SK-N-DZ (cell line): ENCODE results near the gene TMEM150C.
"Not testable (repeated sequence)": the region's sequence is repeated elsewhere in the genome, so short reads cannot be mapped to it uniquely, and the experiment has no call there.

Experiments
- DNase-seq: peaks from one replicate; pipeline ENCODE4 v3.0.0-alpha.2; 2015; ENCODE audit warnings: low spot score

The TMEM150C gene

DNA sequence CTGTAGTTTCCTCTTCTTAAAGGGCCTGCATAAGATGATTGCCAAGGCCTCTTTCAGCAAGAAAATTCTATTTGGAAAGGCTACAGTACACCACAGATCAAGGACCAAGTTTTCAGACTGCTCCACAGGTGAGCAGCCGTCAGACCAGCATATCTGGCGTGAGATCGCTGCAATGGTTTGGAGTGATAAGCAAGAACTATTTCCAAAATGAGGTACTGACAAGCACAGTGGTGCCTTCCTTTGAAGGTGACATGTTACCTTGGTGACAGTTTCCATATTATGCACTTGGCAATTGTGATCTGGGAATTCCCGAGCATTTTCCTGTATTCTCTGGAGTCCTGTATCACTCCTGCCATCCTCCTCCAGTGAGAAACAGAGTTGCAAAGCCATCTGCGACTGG lies 7.3 kb upstream of the TMEM150C start:
- DNase-seq = no peak

DNA sequence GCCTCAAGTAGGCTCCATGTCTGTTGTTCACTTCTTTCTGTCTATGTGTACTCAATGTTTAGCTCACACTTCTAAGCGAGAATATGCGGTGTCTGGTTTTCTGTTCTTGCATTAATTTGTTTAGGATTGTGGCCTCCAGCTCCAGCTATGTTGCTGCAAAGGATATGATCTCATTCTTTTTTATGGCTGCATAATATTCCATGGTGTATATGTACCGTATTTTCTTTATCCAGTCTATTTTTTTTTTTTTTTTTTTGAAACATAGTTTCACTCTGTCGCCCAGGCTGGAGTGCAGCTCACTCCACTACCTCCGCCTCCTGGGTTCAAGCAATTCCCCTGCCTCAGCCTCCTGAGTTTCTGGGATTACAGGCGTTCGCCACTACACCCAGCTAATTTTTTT lies 5.7 kb upstream of the TMEM150C start:
- DNase-seq = no peak

DNA sequence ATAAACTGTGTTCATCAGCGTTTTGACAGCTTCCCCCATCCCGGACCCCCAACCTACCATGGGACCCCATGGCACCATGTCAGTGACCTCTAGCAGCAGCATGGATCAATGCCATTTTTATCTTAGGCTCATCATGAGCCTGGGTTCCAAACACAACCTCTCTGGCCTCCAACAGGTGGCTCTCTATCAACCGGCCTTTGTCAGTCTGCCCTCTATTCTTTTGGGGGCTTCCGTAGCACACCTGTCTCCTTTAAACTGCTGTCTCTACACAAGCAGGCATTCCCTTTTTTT lies 721 bp upstream of the TMEM150C start:
- DNase-seq = peak; percentile 20

DNA sequence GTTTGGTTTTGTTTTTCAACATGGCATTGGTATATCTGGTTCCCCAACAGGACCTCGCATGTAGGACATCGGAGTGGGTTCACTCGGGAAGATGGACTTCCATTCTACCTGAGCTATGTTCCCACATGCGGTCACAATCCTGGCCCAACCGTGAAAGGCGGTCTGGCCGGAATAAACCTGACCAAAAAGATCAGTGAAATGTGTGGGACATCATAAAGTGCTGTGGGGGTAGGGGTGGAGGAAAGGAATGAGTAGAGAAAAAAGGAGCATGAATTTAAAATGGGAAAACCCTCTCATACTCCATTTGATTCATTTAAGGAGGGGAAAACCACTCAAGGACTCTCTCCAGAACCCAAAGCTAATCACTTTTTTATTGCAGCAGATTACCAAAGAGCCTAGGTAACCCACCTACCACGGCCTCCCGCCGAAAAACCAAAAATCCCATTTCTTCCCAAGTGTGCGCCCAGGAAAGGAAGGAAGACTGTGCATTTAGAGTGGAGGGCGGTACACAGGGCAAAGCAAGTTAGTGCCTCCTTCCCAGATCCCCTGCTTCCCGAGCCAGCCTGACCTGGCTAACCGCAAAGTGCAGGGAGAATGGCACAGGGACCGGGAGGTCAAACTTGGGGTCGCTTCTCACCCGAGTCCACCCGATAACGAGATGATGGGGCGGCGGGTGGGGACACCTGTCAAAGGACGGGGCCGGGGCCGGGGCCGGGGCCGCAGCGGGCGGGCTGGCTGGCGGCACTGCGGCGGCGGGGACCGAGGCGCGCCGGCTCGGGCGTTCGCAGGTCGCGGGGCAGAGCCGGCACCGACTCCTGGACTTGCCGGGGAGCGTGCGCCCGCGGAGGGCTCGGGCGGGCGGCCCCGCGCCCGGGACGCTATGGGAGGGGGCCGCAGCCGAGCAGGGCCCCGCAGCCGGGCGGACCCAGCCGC lies 669 bp downstream of the TMEM150C start:
- DNase-seq = no peak

DNA sequence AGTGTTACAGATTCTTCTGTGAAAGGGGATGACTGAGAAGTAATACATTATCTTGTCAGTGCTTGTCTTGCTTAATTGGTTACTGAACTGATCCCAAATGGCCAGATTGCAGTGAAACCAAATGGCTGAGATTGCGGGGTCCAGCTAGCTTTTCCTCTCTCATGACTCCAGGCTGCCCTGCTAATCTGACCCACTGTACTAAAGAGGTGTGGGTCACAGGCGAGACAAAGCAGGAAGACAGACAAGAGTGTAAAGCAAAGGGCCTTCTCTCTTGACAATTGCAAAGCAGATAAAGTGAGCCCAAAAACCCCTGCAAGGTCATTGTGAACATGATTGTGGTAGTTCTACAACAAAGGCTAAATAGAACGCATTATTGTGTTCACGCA lies 2.1 kb downstream of the TMEM150C start:
- DNase-seq = no peak

DNA sequence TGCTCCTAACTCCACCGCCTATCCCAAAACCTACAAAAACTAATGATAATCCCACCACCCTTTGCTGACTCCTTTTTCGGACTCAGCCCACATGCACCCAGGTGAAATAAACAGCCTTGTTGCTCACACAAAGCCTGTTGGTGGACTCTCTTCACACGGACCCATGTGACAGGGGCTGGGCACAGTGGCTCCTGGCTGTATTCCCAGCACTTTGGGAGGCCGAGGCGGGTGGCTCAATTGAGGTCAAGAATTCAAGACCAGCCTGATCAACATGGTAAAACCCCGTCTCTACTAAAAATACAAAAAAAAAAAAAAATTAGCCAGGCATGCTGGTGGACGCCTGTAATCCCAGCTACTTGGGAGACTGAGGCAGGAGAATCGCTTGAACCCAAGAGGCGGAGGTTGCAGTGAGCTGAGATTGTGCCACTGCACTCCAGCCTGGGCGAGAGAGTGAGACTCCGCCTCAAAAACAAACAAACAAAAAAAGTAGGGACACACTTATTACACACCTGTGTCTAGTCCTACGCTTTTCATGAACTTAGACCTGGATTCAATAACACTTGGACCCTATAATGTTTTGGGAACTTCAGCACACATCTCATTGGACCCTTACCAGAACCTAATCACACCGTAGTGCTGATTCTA lies 2.6 kb downstream of the TMEM150C start:
- not testable (repeated sequence) for DNase-seq

DNA sequence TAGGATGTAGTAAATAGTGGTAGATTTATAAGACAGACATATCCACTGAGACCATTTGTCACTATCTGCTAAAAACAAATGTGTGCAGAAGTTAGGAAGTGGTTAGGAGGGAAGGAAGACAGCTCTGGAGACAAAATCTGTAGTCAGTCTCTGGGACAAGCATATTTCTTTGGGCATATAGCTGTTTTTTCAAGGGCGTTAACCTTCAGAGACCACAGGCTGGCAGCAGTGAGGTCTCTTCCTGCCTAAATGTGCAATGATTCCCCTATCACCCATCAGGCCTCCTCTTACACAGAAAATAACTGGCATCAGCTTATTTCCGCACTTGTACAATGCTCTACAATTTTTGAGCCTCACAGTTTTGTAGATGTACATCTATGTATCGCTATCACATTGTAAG lies 6.5 kb downstream of the TMEM150C start:
- DNase-seq = no peak

DNA sequence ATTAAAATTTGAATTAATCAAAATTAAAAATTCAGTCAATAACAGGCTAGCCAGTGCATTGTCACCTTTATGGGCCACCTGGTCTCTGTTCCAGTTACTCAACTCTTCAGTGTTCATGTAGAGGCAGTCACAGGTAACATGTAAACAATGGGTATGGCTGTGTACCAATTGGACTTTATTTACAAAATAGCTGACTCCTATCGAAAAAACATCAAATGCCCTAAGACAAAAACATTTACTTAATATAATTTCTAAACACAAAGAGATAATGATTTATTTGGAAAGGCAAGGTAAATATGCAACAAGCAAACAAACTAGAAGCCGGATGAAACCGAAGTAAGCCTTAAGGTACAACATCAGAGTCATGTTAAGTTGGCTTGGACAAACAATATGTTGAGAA lies 8.8 kb downstream of the TMEM150C start:
- DNase-seq = no peak

DNA sequence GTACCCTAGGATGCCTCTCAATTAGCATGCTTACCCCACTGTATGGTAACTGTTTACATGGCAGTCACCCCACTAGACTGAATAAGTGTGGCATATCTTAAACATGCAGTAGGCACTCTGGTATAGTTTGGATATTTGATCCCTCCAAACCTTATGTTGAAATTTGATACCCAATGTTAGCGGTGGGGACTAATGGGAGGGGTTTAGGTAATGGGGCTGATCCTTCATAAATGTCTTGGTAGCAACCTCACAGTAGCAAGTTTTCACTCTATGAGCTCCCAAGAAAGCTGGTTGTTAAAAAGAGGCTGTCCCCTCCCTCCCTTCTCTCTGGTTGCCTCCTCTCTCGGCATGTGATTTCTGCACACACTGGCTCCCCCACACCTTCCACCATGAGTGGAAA lies 10.1 kb downstream of the TMEM150C start:
- DNase-seq = no peak

DNA sequence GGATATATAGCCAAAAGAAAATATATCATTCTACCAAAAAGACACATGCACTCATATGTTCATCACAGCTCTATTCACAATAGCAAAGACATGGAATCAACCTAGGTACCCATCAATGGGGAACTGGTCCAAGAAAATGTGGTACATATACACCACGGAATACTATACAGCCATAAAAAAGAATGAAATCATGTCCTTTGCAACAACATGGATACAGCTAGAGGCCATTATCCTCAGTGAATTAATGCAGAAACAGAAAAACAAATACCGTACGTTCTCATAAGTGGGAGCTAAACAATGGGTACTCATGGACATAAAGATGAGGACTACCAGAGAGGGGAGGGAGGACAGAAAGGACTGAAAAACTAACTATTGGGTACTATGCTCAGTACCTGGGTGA lies 13.9 kb downstream of the TMEM150C start:
- DNase-seq = not testable (repeated sequence)

DNA sequence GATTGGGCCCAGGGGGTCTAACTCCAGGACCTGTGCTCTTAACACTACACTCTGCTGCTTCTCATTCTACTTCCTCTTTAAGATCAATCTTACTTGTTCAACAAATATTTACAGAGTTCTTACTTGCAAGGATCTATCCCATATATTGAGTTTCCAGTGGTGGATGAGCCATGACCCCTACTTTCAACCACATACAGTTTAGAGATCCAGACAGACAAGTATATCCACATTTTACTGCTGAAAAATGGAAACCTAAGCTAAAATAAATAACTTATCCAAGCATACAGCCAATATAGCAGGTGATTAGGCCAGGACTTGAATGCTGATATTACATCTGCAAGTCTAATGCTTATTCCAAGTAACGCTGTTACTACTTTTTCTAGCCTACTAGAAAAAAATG lies 18.7 kb downstream of the TMEM150C start:
- no peak for DNase-seq

DNA sequence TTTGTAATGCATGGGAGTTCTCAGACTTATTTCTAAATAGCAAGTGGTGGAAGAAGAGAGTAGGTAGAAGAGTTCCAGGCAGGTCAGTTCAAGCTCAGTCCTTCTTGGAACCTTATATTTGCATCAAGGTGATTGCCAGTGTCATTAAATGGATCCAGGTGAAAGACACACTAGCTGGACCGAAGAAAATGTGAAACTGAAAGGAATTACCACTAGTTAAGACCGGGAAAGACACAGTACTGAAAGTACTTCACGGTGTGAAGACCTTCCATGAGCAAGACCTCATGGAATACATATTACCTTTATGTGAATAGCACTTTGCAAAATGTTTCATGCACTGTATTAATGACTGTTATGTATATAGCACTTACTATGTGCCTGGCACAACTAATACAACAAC lies 19.1 kb downstream of the TMEM150C start:
- no peak for DNase-seq

DNA sequence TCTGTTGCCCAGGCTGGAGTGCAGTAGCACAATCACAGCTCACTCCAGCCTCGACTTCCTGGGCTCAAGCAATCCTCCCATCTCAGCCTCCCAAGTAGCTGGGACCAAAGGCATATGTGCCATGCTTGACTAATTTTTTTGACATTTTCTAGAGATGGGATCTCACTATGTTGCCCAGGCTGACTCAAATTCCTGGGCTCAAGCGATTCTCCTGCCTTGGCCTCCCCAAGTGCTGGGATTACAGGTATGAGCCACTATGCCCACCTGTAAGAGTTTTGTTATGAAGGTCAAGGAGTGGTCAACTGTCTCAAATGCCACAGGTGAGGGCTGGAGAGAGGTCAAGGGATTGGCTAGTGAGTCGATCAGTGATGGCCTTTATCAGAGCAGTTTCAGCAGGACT lies 32.5 kb downstream of the TMEM150C start:
- no peak for DNase-seq

DNA sequence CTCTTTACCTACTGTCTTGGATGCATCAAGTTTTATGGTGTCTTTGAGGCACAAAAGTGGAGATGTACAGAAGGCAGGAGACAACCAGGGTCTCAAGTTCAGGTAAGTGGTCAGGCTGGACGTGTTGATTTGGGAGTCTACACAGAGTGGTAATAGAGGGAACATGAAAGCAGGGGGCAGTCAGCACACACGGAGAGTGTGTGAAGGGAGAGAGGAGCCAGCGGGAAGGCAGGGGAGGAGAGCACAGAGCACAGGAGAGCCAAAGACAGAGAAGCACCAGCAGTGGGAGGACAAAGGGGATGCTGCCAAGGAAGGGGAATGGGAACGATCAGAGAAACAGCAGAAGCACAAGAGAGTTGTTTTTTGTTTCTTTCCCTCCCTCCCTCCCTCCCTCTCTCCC lies 32.9 kb downstream of the TMEM150C start:
- DNase-seq = no peak

DNA sequence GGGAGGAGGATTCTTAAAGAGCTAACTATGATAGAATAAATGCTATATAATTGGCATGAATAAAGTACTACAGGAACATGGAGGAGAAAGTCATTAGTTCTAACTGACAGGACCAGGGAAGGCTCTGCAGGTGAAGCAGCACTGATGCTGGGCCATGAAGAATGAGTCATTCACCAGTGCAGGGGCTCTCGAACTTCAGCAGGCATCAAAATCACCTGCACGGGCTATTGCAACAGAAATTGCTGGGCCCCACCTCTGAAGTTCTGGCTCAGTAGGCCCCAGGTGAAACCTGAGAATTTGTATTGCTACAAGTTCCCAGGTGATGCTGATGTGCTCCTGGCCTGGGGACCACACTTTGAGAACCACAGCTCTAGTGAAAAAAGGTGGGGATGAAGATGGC lies 33.7 kb downstream of the TMEM150C start:
- no peak for DNase-seq

DNA sequence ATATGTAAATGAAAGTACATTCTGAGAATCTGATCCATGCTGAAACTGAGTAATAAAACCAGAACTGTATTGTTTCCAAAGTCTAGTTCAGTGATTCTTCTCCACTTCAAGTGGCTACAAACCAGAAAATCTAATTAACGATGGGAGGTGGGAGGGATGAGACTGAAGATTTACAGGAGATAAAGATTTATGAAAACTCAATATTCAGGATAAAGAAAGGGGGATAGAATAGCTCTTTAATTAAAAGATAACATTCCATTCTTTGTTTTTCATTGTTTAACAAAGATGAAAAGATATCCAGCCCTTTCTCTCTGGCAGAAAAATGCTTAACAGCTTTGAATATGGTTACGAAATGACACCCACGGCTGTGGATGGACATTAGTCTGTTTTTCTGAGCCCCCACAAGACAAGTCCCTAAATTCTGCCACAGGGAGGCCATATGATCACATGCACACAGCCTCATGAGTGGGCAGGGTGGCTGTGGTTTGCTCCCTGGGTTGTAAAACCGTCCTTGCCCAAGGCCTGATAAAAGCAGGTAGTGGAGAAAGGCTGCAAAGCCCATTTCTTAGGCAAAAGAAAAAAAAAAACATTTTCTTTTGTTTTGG lies 36.4 kb downstream of the TMEM150C start:
- no peak for DNase-seq

DNA sequence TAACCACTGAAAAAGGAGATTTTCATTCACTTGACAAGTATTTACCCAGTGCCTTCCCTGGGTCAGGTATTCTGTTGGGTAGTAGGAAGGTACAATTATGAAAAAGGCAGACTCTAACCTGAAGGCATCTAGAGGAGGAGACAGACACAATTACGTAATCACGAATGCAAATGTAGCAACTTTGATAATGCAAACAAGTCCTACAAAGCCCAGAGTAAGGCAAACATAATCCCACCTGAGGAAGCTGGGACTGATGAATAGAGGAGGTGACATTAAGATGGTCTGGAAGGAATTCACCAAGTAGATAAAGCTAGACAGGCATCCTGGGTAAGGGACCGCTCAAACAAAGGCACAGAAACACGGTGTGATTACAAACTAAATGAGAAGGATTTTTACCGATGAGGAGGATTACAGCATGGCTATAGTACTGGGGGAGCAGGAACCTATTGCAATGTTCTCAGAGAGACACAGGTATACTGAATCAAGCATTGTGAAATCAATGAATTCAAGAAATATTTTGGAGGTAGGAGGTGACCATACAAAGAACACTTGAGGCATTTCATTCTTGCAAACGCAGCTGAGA lies 37.1 kb downstream of the TMEM150C start:
- DNase-seq = no peak

DNA sequence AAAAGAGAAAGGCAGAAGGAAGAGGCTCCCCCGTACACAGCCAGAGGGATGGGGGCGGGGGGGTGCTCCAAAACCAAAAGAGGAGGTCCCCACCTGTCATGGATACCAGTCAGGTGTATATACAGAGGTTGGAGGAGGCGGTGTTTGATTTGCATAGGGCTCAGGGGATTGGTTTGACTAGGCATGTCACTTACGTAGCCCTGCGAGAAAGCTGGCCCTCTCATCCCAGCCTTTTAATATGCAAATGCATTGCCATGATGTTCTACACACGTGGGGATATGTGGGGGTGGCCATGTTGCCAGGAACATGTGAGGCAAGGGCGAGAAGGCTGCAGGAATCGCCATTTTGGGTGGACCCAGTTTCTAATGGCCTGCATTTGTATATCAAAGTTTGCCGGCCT lies 38.6 kb downstream of the TMEM150C start:
- DNase-seq = no peak

DNA sequence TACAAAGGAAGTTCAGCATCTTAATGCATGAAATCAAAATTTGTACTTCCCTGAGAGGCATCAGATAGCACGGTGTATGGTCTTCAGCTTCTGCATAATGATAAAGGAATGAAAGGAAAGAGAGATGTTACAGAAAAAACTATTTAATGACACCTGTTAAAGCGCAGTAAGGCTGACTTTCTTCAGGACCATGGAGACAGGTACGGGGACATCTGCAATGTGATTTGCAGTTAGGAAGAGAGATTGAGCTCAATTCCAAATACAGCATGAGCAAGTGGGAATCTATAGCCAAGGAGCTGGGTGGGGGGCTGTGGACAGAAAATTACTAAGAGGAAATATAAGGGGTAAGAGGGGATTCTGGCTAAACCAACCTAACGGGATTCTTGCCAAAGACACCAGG lies 39.3 kb downstream of the TMEM150C start:
- no peak for DNase-seq

DNA sequence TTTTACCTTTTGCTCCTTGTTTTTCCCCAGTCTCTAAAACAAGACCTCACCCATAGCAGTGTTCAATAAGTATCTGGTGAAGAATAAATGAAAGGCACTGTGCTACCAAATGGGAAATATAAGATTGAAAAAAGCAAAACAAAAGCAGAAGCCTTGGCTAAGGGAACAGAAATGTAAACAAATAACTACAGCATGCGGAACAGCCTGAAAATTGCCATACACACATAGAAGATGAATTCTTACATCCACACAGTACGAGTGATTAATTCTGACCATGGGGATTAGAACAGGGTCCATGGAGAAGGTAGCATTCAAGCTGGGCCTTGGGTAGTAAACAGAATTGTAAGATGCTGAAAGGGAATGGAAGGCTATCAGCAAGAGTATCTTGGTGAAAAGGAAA lies 40.5 kb downstream of the TMEM150C start:
- no peak for DNase-seq

DNA sequence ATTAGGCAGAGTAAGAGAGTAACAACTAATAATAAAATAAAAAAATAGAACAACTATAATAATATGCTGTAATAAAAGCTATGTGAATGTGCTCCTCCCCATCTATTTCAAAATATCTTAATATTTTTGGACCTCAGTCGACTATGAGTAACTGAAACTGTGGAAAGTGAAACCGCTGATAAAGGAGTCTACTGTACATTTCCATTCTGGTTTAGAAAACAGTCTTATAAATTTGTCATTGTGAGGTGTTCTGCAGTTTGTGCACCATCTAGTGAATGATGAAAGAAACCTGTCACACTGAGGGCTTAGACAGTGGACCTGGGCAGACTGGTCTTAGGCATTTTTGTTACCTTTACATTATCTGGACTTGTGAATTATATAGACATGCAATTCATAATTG lies 42.0 kb downstream of the TMEM150C start:
- DNase-seq = no peak

DNA sequence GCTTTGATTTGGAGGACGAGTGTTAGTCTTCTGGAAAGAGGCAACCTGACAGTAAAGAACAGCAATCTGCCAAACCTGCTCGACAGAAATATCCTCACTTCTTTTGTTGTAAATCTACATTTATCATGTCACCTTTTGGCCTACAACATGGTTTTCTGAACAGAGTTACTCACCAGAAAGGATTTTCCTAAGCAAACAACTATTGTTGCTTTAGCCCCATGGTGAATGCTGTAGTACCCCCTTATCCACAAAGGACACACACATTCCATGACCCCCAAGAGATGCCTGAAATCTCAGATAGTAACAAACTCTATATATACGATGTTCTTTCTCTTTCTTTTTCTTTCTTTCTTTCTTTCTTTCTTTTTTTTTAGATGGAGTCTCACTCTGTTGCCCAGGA lies 42.7 kb downstream of the TMEM150C start:
- DNase-seq = no peak

DNA sequence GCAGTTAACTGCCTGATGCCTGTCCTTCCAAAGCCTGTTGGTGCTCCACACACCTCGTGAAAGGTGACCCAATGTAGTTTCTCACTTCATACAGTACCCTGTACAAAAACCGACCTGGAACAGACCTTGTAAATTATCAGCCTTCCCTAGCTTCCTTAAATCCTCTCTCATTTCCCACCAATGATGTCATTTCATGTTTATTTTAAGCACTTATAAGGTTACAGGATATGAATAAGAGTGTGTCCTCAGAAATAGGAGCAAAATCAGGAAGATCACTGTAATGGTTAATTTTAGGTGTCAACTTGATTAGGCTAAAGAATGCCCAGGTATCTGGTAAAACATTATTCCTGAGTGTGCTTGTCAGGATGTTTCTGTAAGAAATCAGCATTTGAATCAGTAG lies 44.7 kb downstream of the TMEM150C start:
- no peak for DNase-seq
